WERI-Rb-1 (cell line): ENCODE data around the gene BLOC1S3.

Experiments used
- DNase-seq: peaks from one replicate; pipeline ENCODE4 v3.0.0-alpha.2; 2020
- H3K27ac ChIP-seq: fragments of 250-450 bp; sonication (Bioruptor Pico); 2 replicates; pipeline ENCODE4 v1.5.1; 2020; ENCODE audit warnings: mild to moderate bottlenecking, moderate library complexity
- H3K27me3 ChIP-seq: fragments of 250-450 bp; sonication (Bioruptor Pico); 2 replicates; pipeline ENCODE4 v1.5.1; 2021; ENCODE audit warnings: mild to moderate bottlenecking, low read depth, moderate library complexity; ENCODE audit not compliant: insufficient read depth, severe bottlenecking
- H3K36me3 ChIP-seq: fragments of 250-450 bp; sonication (Bioruptor Pico); 2 replicates; pipeline ENCODE4 v1.5.1; 2020; ENCODE audit warnings: mild to moderate bottlenecking, moderate library complexity
- H3K4me3 ChIP-seq: 2 replicates; pipeline ENCODE4 v1.5.1; 2011; ENCODE audit warnings: low read depth, mild to moderate bottlenecking, control low read depth, low read length
- H3K9me3 ChIP-seq: fragments of 250-450 bp; sonication (Bioruptor Pico); 2 replicates; pipeline ENCODE4 v1.5.1; 2021; ENCODE audit warnings: mild to moderate bottlenecking, moderate library complexity; ENCODE audit not compliant: severe bottlenecking
- TF ChIP-seq, protein P1 (sequence below): IDR thresholded peaks from 2 replicates; pipeline ENCODE4 v1.5.1; 2011; ENCODE audit warnings: low read depth, mild to moderate bottlenecking, control low read depth, inconsistent platforms, low read length

BLOC1S3 gene

DNA sequence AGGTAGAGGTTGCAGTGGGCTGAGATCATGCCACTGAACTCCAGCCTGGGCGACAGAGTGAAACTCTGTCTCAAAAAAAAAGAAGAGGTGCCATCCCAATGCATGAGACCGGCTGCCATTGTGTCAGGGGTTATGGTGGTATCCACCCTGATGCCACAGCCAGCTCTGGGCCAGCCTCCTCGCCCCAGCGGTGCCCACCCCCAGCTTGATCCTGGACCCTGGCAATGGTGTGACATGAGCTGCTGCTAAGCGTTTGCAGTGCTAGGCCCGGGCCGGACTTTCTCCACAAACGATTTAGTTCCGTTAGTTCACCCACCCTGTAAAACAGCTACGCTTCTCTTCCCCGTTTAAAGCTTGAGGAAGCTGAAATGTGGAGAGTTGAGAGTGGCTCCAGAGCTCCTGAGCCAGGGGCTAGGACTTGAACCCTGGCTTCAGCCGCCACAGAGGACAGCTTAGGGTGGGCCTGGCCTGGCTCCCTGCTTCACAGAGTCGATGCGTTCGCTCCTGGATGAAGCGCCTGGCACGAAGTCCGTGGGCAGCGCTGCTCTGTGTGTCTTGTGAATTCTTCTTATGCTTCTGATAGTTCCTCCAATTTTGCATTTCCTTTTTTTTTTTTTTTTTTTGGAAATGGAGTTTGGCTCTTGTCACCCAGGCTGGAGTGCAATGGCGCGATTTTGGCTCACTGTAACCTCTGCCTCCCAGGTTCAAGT is 43.3 kb upstream of the BLOC1S3 start:
- H3K36me3 ChIP-seq: peaks cover 2% of the 10 kb centered on the region
- H3K27ac ChIP-seq: no peak overlapping the region; the same call in 1 of the 2 replicates
- no peak for DNase-seq
- no peaks in the 10 kb centered on the region for H3K9me3 ChIP-seq
- no peaks in the 10 kb centered on the region for H3K27me3 ChIP-seq
- H3K4me3 ChIP-seq: no peak overlapping the region
- TF ChIP-seq, protein P1, sequence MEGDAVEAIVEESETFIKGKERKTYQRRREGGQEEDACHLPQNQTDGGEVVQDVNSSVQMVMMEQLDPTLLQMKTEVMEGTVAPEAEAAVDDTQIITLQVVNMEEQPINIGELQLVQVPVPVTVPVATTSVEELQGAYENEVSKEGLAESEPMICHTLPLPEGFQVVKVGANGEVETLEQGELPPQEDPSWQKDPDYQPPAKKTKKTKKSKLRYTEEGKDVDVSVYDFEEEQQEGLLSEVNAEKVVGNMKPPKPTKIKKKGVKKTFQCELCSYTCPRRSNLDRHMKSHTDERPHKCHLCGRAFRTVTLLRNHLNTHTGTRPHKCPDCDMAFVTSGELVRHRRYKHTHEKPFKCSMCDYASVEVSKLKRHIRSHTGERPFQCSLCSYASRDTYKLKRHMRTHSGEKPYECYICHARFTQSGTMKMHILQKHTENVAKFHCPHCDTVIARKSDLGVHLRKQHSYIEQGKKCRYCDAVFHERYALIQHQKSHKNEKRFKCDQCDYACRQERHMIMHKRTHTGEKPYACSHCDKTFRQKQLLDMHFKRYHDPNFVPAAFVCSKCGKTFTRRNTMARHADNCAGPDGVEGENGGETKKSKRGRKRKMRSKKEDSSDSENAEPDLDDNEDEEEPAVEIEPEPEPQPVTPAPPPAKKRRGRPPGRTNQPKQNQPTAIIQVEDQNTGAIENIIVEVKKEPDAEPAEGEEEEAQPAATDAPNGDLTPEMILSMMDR: no peak

DNA sequence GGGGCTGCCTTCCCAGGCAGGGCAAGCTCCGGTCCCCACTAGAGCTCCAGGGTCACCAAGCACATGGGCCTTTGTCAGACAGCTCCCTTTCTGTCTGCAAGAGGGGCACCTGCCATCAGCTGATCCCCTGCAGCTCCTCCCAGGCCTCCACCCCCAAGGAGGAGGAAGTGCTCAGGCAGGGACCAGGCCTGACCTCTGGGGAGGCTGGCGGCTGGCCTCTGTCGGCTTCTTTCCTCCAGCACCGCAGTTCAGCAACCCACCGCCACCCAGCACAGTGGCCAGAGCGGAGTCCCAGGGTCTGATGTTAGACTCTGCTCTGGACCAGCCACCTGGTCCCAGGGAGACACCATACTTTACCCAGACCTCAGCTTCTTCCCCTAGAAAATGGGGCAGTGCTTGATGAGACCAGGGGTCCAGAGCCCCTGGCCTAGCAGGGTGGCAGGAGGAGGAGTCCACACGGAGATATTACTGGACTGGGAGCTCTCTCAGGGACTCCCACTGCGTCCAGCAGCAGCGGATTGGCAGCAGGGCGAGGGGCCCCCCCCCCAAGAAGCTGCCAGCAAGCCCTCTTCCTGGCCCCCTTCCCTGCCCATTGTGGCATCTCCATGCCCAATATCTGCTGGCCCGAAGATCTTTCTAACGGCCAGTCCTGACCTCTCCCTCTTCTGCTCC is 41.9 kb upstream of the BLOC1S3 start:
- Histone ChIP-seq H3K27ac (peak overlapping the region; percentile 52), H3K4me3 (no peak overlapping the region), H3K9me3 (no peaks in the 10 kb centered on the region), H3K36me3 (peaks cover 5% of the 10 kb centered on the region), H3K27me3 (no peaks in the 10 kb centered on the region)
- no peak for DNase-seq
- TF ChIP-seq, protein P1: no peak

DNA sequence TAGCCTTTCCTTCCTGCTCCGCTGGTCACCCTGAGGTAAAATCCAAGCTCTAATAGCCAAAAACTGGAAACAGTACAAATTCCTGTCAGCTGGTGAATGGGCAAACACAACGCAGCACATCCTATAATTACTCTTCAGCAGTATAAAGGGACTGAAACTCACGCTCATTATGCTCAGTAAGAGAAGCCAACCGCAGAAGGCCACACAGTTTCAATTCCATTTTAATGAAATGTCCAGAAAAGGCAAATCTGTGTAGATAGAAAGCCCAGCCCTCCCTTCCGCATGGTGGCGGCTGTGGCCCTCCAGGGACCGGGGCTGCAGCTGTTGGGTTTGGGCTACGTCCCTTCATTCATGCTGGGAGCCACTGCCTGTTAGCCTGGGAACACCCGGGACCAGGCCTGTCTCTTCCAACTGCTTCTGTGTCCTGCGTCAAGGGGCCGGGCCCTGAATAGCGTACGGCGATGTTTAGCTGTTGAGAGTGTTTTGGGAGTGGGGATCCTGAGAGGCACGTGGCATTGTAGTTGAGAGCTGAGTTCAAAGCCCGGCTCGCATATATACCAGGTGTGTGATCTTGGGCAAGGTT is 41.3 kb upstream of the BLOC1S3 start:
- peaks cover 12% of the 10 kb centered on the region for H3K36me3 ChIP-seq
- H3K9me3 ChIP-seq: no peaks in the 10 kb centered on the region
- TF ChIP-seq, protein P1: no peak
- DNase-seq: no peak
- H3K27ac ChIP-seq: peak overlapping the region; percentile 52; the same call in 1 of the 2 replicates
- no peak overlapping the region for H3K4me3 ChIP-seq
- H3K27me3 ChIP-seq: no peaks in the 10 kb centered on the region

DNA sequence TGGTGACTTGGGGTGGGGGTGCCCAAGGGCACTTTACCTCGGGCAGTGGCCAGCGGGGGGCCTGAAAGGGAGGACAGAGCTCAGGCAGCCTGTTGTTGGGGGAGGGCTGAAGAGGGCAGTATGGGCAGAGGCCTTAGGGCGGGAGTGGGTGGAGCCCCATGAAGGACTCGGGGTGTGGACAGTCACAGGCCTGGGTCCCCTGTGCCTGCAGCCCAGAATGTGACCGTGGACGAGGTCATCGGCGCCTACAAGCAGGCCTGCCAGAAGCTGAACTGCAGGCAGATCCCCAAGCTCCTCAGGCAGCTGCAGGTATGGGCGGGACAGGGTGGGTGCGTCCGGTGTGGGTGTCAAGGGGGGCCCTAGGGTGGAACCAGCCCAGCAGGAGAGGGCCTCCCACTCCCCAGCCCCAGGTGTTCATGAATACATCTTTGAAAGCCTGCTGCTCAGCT is 40.3 kb upstream of the BLOC1S3 start:
- TF ChIP-seq, protein P1: no peak
- H3K4me3 ChIP-seq: no peak overlapping the region
- H3K36me3 ChIP-seq: peaks cover 22% of the 10 kb centered on the region
- no peak overlapping the region for H3K27ac ChIP-seq
- H3K27me3 ChIP-seq: no peaks in the 10 kb centered on the region
- H3K9me3 ChIP-seq: no peaks in the 10 kb centered on the region
- no peak for DNase-seq

DNA sequence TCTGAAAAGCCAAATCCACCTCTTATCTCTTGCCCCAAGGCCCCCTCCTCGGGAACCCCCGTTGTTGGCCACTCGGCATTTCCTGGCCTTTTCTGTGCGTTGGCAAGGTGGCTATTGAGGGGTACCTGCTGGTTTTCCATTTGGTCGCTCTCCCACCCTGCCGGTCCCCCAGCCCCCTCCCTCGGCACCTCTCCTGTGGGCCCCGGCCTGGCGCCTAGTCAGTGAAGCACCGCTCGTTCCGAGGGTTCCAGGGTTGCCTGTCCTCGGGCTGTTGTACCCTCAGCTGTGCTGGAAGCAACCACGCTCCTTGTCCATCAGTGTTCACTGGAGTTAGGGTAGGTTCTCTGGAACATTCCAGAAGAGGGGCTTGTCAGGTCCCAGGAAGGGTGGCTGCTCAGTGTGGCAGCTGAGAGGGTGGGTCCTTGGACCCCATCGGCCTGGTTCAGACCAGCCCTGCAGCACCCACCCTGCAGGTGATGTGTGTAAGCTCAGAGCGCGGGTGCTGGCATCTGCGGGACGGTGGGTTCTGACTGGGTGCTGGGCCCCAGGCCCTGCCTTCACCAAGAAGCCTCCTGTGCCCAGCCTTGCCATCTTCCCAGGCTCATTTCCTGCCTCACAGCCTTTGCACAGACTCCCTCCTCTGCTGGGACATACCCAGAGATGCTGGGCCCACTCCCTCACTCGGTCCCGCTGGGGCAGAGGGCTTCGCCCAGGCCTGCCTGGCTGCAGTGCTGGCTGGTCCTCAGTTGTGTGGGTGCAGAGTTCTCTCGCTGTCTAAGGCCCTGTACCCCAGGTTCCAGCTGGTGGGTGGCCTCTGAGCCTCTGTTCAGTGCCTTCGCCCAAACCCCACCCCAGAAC is 39.1 kb upstream of the BLOC1S3 start:
- no peak for DNase-seq
- peaks cover 25% of the 10 kb centered on the region for H3K36me3 ChIP-seq
- TF ChIP-seq, protein P1: no peak
- no peak overlapping the region for H3K4me3 ChIP-seq
- H3K27me3 ChIP-seq: no peaks in the 10 kb centered on the region
- no peaks in the 10 kb centered on the region for H3K9me3 ChIP-seq
- H3K27ac ChIP-seq: no peak overlapping the region
